Upper lobe of left lung (tissue), 4 donors: ENCODE measurements around the gene LARGE1.

Source experiments
- POLR2A ChIP-seq, 4 donors: fragments of 450-650 bp; IDR thresholded peaks; one replicate each; pipeline ENCODE4 v1.5.1; 2016 to 2017; ENCODE audit warnings: antibody characterized with exemption in 4 of 4, mild to moderate bottlenecking in 2 of 4
- TF ChIP-seq, protein P1 (sequence below), 6 experiments: fragments of 450-650 bp in 4 of 6; fragments of 200-600 bp in 2 of 6; sonication (generic) in 2 of 6; IDR thresholded peaks; one replicate each; pipeline ENCODE4 v1.5.1; 2016 to 2019; ENCODE audit warnings: antibody characterized with exemption in 6 of 6

DNA sequence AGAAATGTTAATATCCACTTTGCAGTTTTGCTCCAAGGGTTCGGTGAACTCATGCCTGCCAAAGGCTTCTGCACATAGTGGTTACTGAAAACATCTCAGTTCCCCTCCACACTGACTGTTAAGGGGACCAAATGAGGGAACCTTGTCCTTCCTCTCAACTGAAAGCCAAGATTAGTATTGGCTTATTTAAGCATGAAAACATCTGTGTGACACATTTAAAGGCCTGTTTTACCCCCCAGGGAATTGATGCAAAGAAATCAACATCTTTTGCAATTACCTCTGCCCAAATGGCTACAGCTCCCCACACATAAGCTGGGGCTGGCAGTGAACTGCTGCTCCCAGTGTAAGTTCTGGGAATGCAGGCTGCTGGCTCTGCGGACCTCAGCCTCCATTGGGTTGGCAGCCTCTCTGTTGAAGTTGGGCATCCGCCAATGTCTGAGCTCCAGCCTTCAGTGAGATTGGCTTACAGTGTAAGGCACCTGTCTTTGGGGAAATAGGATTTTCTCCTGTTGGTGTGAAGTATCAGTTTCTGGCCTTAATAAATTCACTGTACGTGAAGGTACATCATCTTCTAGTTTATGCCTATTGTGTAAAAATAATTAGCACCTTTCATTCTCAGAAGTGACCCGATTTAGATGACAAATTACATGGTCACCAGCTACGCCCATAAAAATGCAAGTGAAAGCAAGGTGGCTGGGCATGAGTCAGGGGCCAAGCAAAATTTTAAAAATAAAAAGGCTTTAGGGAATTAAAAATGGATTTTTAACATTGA lies 648.7 kb downstream of the LARGE1 start:
- no peak for TF ChIP-seq POLR2A (IDR thresholded peaks at IDR 0.05)
- TF ChIP-seq, protein P1, sequence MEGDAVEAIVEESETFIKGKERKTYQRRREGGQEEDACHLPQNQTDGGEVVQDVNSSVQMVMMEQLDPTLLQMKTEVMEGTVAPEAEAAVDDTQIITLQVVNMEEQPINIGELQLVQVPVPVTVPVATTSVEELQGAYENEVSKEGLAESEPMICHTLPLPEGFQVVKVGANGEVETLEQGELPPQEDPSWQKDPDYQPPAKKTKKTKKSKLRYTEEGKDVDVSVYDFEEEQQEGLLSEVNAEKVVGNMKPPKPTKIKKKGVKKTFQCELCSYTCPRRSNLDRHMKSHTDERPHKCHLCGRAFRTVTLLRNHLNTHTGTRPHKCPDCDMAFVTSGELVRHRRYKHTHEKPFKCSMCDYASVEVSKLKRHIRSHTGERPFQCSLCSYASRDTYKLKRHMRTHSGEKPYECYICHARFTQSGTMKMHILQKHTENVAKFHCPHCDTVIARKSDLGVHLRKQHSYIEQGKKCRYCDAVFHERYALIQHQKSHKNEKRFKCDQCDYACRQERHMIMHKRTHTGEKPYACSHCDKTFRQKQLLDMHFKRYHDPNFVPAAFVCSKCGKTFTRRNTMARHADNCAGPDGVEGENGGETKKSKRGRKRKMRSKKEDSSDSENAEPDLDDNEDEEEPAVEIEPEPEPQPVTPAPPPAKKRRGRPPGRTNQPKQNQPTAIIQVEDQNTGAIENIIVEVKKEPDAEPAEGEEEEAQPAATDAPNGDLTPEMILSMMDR (IDR thresholded peaks at IDR 0.05): no peak
